Activated CD4-positive, alpha-beta T cell treated with anti-CD3 and anti-CD28 coated beads, Interleukin-2, amount 50 U/mL, for 48 hours (primary cell): Measurements from ENCODE around the gene MBD3L4.
"Not testable (repeated sequence)": the region's sequence is repeated elsewhere in the genome, so short reads cannot be mapped to it uniquely, and the experiment has no call there.

Experiments used
- DNase-seq, 2 experiments: peaks; one replicate each; pipeline ENCODE4 v3.0.0-alpha.2; 2020

The MBD3L4 gene

GRCh38 chr19:7041563-7041962 is 1.6 kb upstream of the MBD3L4 start:
- DNase-seq: not testable (repeated sequence)

GRCh38 chr19:7030278-7030677 is 9.7 kb downstream of the MBD3L4 start, which contains the start of gene MBD3L5:
MBD3L5 (plus strand) TSS chr19:7030578; CDS start chr19:7030612, 34 bp downstream.
- not testable (repeated sequence) for DNase-seq

- DNase-seq: not testable (repeated sequence)
Observed at GRCh38 chr19:7028790-7029189, 11.2 kb downstream of the MBD3L4 start.

GRCh38 chr19:7021331-7021730 is 18.6 kb downstream of the MBD3L4 start, which contains the start of gene MBD3L2B:
MBD3L2B (minus strand) TSS chr19:7021431; CDS start chr19:7021397, 34 bp downstream.
- DNase-seq: not testable (repeated sequence)

- DNase-seq: no peak
Observed at GRCh38 chr19:7018828-7019227, 21.2 kb downstream of the MBD3L4 start.

- DNase-seq: no peak
Observed at GRCh38 chr19:7013678-7014077, 26.3 kb downstream of the MBD3L4 start.

- DNase-seq: peak; percentile 25 to 55
Observed at GRCh38 chr19:7010722-7011593, 29.0 kb downstream of the MBD3L4 start.

- DNase-seq: no peak
Observed at GRCh38 chr19:7007859-7008258, 32.1 kb downstream of the MBD3L4 start.

- DNase-seq: no peak
Observed at GRCh38 chr19:7006135-7006704, 33.8 kb downstream of the MBD3L4 start.

GRCh38 chr19:7004313-7004931 is 35.6 kb downstream of the MBD3L4 start:
- DNase-seq: no peak

- DNase-seq: no peak
Observed at GRCh38 chr19:7000816-7001215, 39.2 kb downstream of the MBD3L4 start.

- no peak for DNase-seq
Observed at GRCh38 chr19:7000333-7000732, 39.6 kb downstream of the MBD3L4 start.

GRCh38 chr19:6999933-7000332 is 40.0 kb downstream of the MBD3L4 start:
- DNase-seq: no peak

GRCh38 chr19:6997679-6998445 is 42.1 kb downstream of the MBD3L4 start:
- DNase-seq: no peak

GRCh38 chr19:6996810-6997209 is 43.2 kb downstream of the MBD3L4 start:
- no peak for DNase-seq

- no peak for DNase-seq
Observed at GRCh38 chr19:6995054-6995453, 44.9 kb downstream of the MBD3L4 start.

- DNase-seq: no peak
Observed at GRCh38 chr19:6988257-6988656, 51.7 kb downstream of the MBD3L4 start.

- DNase-seq: no peak
Observed at GRCh38 chr19:6987850-6988249, 52.1 kb downstream of the MBD3L4 start.
